Cerebellar nuclear complex (tissue), 1 donor: ENCODE measurements around the gene LARP1.
"Not testable (repeated sequence)": the region's sequence is repeated elsewhere in the genome, so short reads cannot be mapped to it uniquely, and the experiment has no call there.

ENCODE experiments used
- DNase-seq, 2 experiments: peaks; one replicate each; lab custom pipeline; 2025; lab: John Stamatoyannopoulos, UW

Gene LARP1

GRCh38 chr5:154793599-154794524 is 38.7 kb downstream of the LARP1 start:
- DNase-seq = no peak

- DNase-seq = no peak
Measured at GRCh38 chr5:154794525-154795234, 39.5 kb downstream of the LARP1 start.

GRCh38 chr5:154795235-154795596 is 40.0 kb downstream of the LARP1 start:
- DNase-seq = no peak

GRCh38 chr5:154797762-154798161 is 42.6 kb downstream of the LARP1 start:
- no peak for DNase-seq

GRCh38 chr5:154800582-154800981 is 45.4 kb downstream of the LARP1 start:
- DNase-seq = no peak

- no peak for DNase-seq
Measured at GRCh38 chr5:154801083-154801482, 45.9 kb downstream of the LARP1 start.

- DNase-seq = no peak
Measured at GRCh38 chr5:154802050-154802449, 46.9 kb downstream of the LARP1 start.

GRCh38 chr5:154806176-154806575 is 51.0 kb downstream of the LARP1 start:
- DNase-seq = no peak

- DNase-seq = no peak
Measured at GRCh38 chr5:154811239-154811638, 56.1 kb downstream of the LARP1 start.

- no peak for DNase-seq
Measured at GRCh38 chr5:154811653-154812465, 56.7 kb downstream of the LARP1 start.

GRCh38 chr5:154813158-154813557 is 58.0 kb downstream of the LARP1 start:
- no peak for DNase-seq

GRCh38 chr5:154813736-154814135 is 58.6 kb downstream of the LARP1 start:
- no peak for DNase-seq

- DNase-seq = no peak
Measured at GRCh38 chr5:154815025-154815424, 59.8 kb downstream of the LARP1 start.

- no peak for DNase-seq
Measured at GRCh38 chr5:154815684-154816247, 60.6 kb downstream of the LARP1 start.

GRCh38 chr5:154816891-154817492 is 61.8 kb downstream of the LARP1 start:
- no peak for DNase-seq

GRCh38 chr5:154817815-154818214 is 62.6 kb downstream of the LARP1 start:
- no peak for DNase-seq

- DNase-seq = no peak
Measured at GRCh38 chr5:154818471-154819116, 63.4 kb downstream of the LARP1 start.

GRCh38 chr5:154819546-154819945 is 64.4 kb downstream of the LARP1 start:
- no peak for DNase-seq

- DNase-seq = no peak
Measured at GRCh38 chr5:154820383-154820782, 65.2 kb downstream of the LARP1 start.

- DNase-seq = not testable (repeated sequence)
Measured at GRCh38 chr5:154822896-154823295, 67.7 kb downstream of the LARP1 start.

- no peak for DNase-seq
Measured at GRCh38 chr5:154823605-154824004, 68.4 kb downstream of the LARP1 start.
